GM20431 (cell line): ENCODE data around the gene PGBD5.
"Not testable (repeated sequence)": the region's sequence is repeated elsewhere in the genome, so short reads cannot be mapped to it uniquely, and the experiment has no call there.

ENCODE experiments used
- in situ Hi-C: fragments of 300-500 bp; cut with MseI, MboI; formaldehyde crosslinking; loops from one replicate; pipeline ENCODE4 v1.15.0; 2020; ENCODE audit warnings: low sequenced_read_pairs; ENCODE audit not compliant: unreplicated experiment

Gene PGBD5, protein sequence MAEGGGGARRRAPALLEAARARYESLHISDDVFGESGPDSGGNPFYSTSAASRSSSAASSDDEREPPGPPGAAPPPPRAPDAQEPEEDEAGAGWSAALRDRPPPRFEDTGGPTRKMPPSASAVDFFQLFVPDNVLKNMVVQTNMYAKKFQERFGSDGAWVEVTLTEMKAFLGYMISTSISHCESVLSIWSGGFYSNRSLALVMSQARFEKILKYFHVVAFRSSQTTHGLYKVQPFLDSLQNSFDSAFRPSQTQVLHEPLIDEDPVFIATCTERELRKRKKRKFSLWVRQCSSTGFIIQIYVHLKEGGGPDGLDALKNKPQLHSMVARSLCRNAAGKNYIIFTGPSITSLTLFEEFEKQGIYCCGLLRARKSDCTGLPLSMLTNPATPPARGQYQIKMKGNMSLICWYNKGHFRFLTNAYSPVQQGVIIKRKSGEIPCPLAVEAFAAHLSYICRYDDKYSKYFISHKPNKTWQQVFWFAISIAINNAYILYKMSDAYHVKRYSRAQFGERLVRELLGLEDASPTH

DNA sequence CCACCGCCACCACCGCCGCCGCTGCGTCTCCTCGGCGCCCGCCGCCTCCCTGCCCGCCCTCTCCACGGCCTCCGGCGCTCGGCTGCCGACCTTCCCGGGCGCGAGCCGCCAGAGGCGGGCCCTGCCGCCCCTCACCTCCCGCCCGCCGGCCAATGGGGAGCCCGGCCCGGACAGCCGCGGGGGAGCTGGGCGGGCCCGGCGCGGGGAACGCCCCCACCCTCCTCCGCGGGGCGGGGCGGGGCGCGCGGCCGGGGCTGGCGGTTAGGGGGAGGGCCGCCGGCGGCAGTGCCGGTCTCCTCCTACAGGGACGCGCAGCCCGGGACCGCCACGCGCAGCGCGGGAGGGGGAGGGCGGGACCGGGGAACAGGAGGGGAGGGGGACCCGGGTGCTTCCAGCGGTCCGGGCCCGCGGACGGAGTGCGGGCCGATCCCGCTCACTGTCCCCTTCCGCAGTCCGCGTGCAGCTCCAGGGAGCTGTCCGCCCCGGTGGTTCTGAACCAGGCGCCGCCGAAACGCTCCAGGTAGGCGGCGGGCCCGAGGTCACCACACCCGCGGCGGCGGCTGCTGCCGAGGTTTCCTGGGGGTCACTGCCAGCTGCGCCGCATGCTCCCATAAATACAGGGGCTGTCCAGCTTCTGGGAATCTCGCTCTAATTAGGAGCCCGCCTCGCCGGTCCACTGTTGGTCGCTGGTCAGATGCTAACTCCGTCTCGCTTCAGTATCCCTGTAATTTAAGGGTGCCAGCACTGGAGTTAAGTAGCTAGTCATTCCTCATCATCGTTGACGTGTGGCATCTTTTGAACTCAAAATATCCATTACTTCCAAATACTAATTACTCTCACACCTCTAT lies at the start of gene PGBD5:
Gene PGBD5 (minus strand): TSS at position 87 of the 848 bp plus-strand sequence. CDS start 404 bp downstream, outside the sequence.
- in situ Hi-C loops: no loop called here

GRCh38 chr1:230474924-230475323 lies 48.8 kb upstream of the PGBD5 start:
- in situ Hi-C loops: not testable (repeated sequence)

DNA sequence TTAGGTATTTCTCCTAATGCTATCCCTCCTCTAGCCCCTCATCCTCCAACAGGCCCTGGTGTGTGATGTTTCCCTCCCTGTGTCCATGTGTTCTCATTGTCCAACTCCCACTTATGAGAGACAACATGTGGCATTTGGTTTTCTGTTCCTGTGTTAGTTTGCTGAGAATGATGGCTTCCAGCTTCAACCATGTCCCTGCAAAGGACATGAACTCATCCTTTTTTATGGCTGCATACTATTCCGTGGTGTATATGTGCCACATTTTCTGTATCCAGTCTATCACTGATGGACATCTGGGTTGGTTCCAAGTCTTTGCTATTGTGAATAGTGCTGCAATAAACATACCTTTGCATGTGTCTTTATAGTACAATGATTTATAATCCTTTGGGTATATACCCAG lies 44.6 kb upstream of the PGBD5 start:
- in situ Hi-C loops: not testable (repeated sequence)

DNA sequence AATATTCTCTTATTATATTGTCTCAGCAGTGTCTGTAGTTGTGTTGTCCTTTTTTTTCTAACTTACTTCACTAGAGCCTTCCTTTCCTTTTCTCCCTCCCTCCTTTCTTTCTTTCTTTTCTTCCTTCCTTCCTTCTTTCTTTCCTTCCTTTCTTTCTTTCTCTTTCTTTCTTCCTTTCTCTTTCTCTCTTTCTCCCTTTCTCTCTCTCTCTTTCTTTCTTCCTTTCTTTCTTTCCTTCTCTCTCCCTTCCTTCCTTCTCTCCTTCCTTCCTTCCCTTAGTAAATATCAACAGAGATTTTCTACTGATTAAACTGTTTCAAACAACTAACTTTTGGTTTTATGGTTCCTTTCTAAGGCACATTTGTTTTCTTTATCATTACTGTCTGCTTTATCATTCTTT lies 43.1 kb upstream of the PGBD5 start:
- in situ Hi-C loops: no loop called here

GRCh38 chr1:230465691-230466090 lies 39.6 kb upstream of the PGBD5 start:
- in situ Hi-C loops: no loop called here

- in situ Hi-C loops: no loop called here
These were observed 38.5 kb upstream of the PGBD5 start for GRCh38 chr1:230464671-230465070.

GRCh38 chr1:230463760-230464159 lies 37.6 kb upstream of the PGBD5 start:
- in situ Hi-C loops: no loop called here

- in situ Hi-C loops: no loop called here
These were observed 37.2 kb upstream of the PGBD5 start for GRCh38 chr1:230463326-230463725.

DNA sequence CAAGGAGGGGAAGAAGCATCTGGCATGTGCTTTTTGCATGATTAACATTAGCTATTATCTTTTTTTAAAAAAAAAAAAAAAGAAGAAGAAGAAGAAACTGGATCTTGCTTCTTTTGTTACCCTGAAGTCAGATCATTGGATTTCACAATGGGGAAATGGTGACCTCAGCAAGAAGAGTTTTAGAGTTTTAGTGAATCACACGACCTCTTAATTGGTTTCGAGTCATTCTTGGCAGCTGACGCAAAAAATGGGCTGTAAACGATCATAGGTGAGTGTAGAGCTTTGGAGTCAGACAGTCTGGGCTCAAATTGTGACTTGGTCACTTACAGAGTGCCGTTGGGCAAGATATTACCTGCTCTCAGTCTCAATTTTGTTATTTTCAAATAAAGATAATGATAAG lies 33.3 kb upstream of the PGBD5 start:
- in situ Hi-C loops: no loop called here

DNA sequence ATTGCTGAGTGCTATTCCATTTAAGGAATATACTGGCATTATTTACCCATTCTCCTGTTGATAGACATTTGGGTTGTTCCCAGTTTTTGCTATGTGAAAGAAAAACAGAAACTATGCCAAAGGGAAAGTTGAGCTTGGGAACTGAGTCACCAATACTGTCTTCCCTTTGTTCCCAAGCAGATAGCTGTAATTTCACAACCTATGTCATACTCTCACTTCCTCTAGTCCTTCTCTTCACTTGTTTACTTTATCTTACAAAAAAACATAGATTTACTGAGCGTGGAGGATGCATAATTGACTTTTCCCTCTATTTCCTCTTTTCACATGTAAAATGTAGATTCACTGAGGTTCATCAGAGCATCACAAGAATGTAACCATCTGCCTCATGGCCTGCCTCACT lies 32.4 kb upstream of the PGBD5 start:
- in situ Hi-C loops: no loop called here

- in situ Hi-C loops: no loop called here
These were observed 30.3 kb upstream of the PGBD5 start for GRCh38 chr1:230456478-230456877.

- in situ Hi-C loops: no loop called here
These were observed 29.2 kb upstream of the PGBD5 start for GRCh38 chr1:230455291-230455690.

DNA sequence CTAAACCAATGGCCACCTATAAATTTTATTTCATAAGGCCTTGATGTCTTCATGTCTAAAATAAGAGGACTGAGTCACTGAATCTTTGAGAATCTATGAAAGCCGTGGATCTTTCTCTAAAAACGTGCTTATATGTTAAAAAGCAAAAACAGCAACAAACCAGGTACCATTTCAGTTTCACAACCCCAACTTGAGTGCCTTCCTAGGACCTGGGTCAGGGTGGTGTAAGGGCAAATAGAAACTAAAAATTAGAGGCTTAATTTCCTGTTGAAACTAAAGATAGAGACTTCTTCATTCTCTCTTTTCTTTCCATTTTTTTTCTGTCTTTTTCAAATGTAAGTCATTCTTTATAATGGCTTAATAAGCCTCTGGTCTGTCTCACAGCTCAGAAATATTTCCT lies 27.2 kb upstream of the PGBD5 start:
- in situ Hi-C loops: no loop called here

DNA sequence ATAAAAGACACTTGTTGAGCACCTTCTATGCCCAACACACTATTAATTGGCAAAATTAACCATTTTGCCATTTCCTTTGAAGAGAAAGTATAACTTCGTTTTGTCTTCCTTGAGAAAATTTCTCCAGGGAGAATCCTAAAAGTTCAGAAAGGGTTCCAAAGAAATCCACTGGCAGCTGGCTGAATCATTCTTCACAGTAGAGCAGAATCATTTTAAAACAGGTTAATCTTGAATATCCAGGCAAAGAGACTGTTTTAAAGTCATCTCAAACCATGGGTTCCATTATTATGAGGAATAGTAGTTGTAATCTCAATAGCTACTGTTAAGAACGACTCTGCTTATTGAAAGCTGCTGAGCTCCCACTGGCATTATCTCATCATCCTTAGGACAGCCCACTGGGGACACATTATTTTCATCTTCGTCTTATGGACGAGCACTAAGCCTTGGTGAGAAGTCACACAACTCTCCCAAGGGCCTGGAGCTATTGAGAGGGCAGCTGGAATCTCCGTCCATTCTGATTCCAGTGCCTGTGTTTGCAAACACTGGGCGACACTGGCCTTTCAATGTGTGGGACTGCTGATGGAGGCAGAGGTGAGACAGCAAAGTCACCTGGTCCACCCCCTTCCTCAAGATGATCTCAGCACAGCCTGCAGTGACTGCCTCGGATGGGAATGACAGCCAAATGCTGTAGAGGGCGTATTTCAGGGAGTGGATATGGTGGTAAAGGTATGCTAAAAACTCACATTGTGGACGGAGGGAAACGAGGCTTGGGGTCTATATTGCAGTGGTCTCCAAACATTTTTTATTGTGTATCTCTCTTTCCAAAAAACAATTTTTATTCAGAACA lies 15.3 kb upstream of the PGBD5 start:
- in situ Hi-C loops: no loop called here

DNA sequence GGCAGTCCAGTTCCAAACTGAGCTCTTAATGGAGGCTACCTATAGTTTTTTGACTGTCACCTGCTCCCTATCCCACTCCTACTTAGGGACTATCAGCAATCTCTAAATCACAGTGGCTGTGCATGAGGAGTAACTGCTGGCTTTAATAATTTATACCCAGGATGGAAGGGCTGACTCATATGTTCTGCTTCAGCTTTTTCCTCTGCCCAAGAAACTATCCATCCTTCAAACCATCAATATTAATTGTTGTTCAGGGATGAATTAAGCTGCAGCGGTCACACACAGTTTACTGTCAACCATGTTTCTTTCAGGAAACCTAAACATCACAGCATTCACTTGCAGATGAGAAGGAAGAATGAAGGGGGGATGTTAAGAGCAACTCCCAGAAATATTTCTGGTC lies 9.0 kb upstream of the PGBD5 start:
- in situ Hi-C loops: no loop called here

DNA sequence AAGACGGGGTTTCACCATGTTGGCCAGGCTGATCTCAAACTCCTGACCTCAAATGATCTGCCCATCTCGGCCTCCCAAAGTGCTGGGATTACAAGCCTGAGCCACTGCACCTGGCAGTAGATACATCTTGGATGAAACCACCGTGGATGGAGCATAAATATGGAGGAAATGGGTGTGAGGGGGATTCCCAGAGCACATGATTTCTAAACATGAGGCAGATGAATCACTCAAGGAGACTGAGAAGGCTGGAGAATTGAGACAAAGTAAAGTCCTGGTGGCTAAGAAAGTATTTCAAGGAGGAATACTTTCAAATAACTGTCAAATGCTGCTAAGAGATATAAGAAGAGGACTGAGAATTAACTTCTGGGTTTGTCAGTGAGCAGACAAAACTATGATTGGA lies 5.4 kb upstream of the PGBD5 start:
- in situ Hi-C loops: no loop called here

DNA sequence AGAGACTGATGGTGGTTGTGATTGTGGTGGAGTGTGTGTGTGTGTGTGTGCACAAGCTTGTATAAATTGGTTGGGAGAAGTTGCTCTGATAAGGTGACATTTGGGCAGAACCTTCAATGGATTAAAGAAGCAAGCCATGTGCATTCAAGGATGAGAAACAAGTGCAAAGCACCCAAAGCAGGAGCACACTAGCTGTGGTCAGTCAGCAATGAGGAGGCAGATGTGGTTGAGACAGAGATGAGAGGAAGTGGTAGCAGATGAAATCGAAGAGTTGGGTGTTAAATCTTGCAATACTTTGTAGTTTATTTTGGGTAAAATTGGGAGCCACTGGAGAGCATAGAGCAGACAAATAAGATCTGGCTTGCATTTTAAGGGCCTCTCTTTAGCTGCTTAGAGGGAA lies 4.4 kb upstream of the PGBD5 start:
- in situ Hi-C loops: no loop called here

DNA sequence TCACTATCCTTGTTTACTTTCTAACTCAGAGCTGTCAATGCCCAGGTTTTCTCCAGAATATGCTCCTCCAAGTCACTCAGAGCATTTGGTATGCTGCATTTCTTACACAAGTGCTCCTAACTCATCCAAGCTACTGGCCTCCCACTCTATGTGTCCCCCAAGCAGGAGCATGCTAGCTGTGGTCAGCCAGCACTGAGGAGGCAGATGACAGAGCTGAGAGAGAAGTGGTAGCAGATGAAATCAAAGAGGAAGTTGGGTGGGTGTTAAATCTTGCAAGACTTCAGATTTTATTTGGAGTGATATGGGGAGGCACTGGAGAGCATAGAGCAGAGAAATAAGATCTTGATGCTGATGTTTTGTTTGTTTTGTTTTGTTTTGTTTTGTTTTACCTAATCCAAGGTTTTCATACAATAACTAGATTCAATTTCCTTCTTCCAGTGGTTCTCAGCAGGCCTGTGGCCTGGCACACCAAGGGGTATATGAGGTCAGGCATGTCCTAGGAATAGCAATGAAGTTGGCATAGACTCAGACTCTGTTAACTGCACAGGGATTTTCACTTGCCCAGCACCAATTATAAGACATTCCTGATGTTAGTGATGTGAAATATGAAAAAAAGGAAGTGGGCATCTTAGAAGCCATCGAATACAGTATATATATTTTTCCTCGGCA lies 3.1 kb upstream of the PGBD5 start:
- in situ Hi-C loops: no loop called here

DNA sequence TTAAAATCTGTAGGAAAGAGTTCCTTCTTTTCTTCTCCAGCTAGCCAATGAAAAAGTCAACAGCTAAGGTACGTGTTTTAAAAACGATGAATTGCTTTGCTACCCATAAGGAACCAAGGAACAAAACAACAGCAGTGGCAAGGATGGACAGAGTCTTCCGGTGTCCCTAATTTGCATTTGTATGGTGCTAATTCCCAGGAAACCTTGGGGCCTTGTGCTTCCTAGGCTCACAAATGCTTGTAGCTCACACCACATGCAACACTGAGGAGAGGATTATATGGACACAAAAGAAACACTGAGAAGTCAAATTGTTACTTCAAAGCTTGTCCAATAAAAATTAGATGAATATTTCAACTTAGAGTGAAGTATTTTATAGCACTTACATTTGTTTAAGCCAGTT lies 1.8 kb upstream of the PGBD5 start:
- in situ Hi-C loops: no loop called here
